Keratinocyte (primary cell): ENCODE results near the gene TMBIM6. TPM values are rescaled to one million over a fixed set of nuclear protein-coding genes. Genes with fewer than 3 reads are reported as not detected.

Experiments
- DNase-seq: peaks from one replicate; pipeline ENCODE4 v3.0.0-alpha.2; 2011; ENCODE audit warnings: low read depth, missing footprints, low spot score
- FAIRE-seq: peaks from 2 replicates; lab custom pipeline; 2011; peaks lifted over from hg19 to GRCh38; lab: Jason Lieb, UNC
- H2AFZ ChIP-seq: 2 replicates; pipeline ENCODE4 v1.6.0; 2012; ENCODE audit warnings: low read length, control low read depth, inconsistent platforms; ENCODE audit not compliant: control insufficient read depth
- H3K27ac ChIP-seq: 2 replicates; pipeline ENCODE4 v1.5.1; 2011; ENCODE audit warnings: low read length; ENCODE audit not compliant: control insufficient read depth, insufficient read depth
- H3K27me3 ChIP-seq: 3 replicates; pipeline ENCODE4 v1.6.0; 2011; ENCODE audit warnings: low read length; ENCODE audit not compliant: control insufficient read depth, insufficient read depth; ENCODE audit errors: extremely low read depth
- H3K36me3 ChIP-seq, 2 experiments: 2 replicates in 1 of 2; 3 replicates in 1 of 2; pipeline ENCODE4 v1.5.1; 2011; ENCODE audit warnings: low read length in 2 of 2, mild to moderate bottlenecking in 1 of 2; ENCODE audit not compliant: control insufficient read depth in 2 of 2, insufficient read depth in 2 of 2; ENCODE audit errors: extremely low read depth in 1 of 2
- H3K4me1 ChIP-seq: 3 replicates; pipeline ENCODE4 v1.5.1; 2011; ENCODE audit warnings: low read length; ENCODE audit not compliant: control insufficient read depth, insufficient read depth; ENCODE audit errors: extremely low read depth
- H3K4me2 ChIP-seq: 3 replicates; pipeline ENCODE4 v1.6.0; 2011; ENCODE audit warnings: low read depth, low read length; ENCODE audit not compliant: control insufficient read depth, insufficient read depth; ENCODE audit errors: extremely low read depth
- H3K4me3 ChIP-seq, 3 experiments: fragments of 200-600 bp in 1 of 3; sonication (generic) in 1 of 3; 2 replicates in 2 of 3; 3 replicates in 1 of 3; pipeline ENCODE4 v1.5.1; 2011 to 2016; ENCODE audit warnings: low read length in 3 of 3, mild to moderate bottlenecking in 3 of 3, control low read depth in 2 of 3, inconsistent platforms in 1 of 3, low read depth in 1 of 3, mixed read lengths in 1 of 3, mixed run types in 1 of 3, moderate library complexity in 1 of 3; ENCODE audit not compliant: control insufficient read depth in 2 of 3, insufficient read depth in 2 of 3; ENCODE audit errors: extremely low read depth in 1 of 3
- H3K79me2 ChIP-seq: 2 replicates; pipeline ENCODE4 v1.6.0; 2012; ENCODE audit warnings: low read length; ENCODE audit not compliant: control insufficient read depth, insufficient read depth
- H3K9ac ChIP-seq: 3 replicates; pipeline ENCODE4 v1.6.0; 2011; ENCODE audit warnings: low read length; ENCODE audit not compliant: control insufficient read depth, insufficient read depth; ENCODE audit errors: extremely low read depth
- H3K9me1 ChIP-seq: 3 replicates; pipeline ENCODE4 v1.6.0; 2011; ENCODE audit warnings: low read length; ENCODE audit not compliant: control insufficient read depth, insufficient read depth; ENCODE audit errors: extremely low read depth
- H3K9me3 ChIP-seq: 2 replicates; pipeline ENCODE4 v1.5.1; 2012; ENCODE audit warnings: low read depth, low read length; ENCODE audit not compliant: control insufficient read depth
- H4K20me1 ChIP-seq: 3 replicates; pipeline ENCODE4 v1.6.0; 2011; ENCODE audit warnings: low read length; ENCODE audit not compliant: control insufficient read depth, insufficient read depth; ENCODE audit errors: extremely low read depth
- CTCF ChIP-seq, 3 experiments: IDR thresholded peaks in 1 of 3; conservative IDR thresholded peaks in 1 of 3; optimal IDR thresholded peaks in 1 of 3; 2 replicates in 2 of 3; 3 replicates in 1 of 3; pipeline versions ENCODE3 to v1.5.1; 2011; ENCODE audit warnings: low read length in 3 of 3, mild to moderate bottlenecking in 3 of 3, moderate library complexity in 2 of 3, control low read depth in 1 of 3, inconsistent platforms in 1 of 3; ENCODE audit not compliant: insufficient read depth in 2 of 3; ENCODE audit errors: extremely low read depth in 1 of 3
- EZH2 ChIP-seq: IDR thresholded peaks from one replicate; pipeline ENCODE4 v1.6.1; 2012; ENCODE audit warnings: inconsistent platforms, mild to moderate bottlenecking, low read length, moderate library complexity
- dilution Hi-C: fragments of 300-500 bp; cut with MboI; formaldehyde crosslinking; loops from one replicate; pipeline ENCODE4 v1.7.0; 2020; ENCODE audit warnings: low sequenced_read_pairs; ENCODE audit not compliant: extremely low pct_ligation_motif_present
- polyA plus RNA-seq, 5 experiments: library from polyadenylated mRNA; depleted of rRNA in 3 of 5; stranded (reverse) in 3 of 5; stranded (forward) in 1 of 5; unstranded in 1 of 5; fragments of >200 nt; gene quantifications; 1 replicate in 1 of 5; 2 replicates in 3 of 5; 3 replicates in 1 of 5; pipeline versions ENCODE4 v1.2.1 to v1.2.3, GENCODE V29; 2011 to 2012; ENCODE audit warnings: missing spikeins in 2 of 5, low read depth in 1 of 5, low replicate concordance in 1 of 5

TMBIM6 gene
- polyA plus RNA-seq, 1 donor (not counting 4 experiments of a cell fraction or from before 2014, with no cell fraction given) = 668 TPM

- H3K9ac ChIP-seq = no peak overlapping the region
- FAIRE-seq = no peak
- dilution Hi-C loops = no loop called here
- no peaks in the 10 kb centered on the region for H3K27me3 ChIP-seq
- H3K27ac ChIP-seq = no peak overlapping the region
- no peak overlapping the region for H3K4me3 ChIP-seq
- no peaks in the 10 kb centered on the region for H3K79me2 ChIP-seq
- no peaks in the 10 kb centered on the region for H3K9me3 ChIP-seq
- TF ChIP-seq EZH2 = no peak
- H2AFZ ChIP-seq = no peak overlapping the region
- no peaks in the 10 kb centered on the region for H3K36me3 ChIP-seq
- no peaks in the 10 kb centered on the region for H3K9me1 ChIP-seq
- no peaks in the 10 kb centered on the region for H4K20me1 ChIP-seq
- no peaks in the 10 kb centered on the region for H3K4me1 ChIP-seq
- no peak overlapping the region for H3K4me2 ChIP-seq
- DNase-seq = no peak
Observed at GRCh38 chr12:49728446-49728845, 12.9 kb upstream of the TMBIM6 start.

- Histone ChIP-seq H3K9me1 (no peaks in the 10 kb centered on the region), H3K9me3 (no peaks in the 10 kb centered on the region), H3K4me2 (no peak overlapping the region), H4K20me1 (no peaks in the 10 kb centered on the region), H3K9ac (no peak overlapping the region), H2AFZ (no peak overlapping the region), H3K79me2 (no peaks in the 10 kb centered on the region), H3K4me3 (no peak overlapping the region), H3K4me1 (no peaks in the 10 kb centered on the region), H3K36me3 (no peaks in the 10 kb centered on the region), H3K27ac (no peak overlapping the region), H3K27me3 (no peaks in the 10 kb centered on the region)
- no peak for TF ChIP-seq EZH2
- TF ChIP-seq CTCF (optimal IDR thresholded peaks at IDR 0.05 in 1 of 3, IDR thresholded peaks at IDR 0.05 in 1 of 3, conservative IDR thresholded peaks at IDR 0.05 in 1 of 3; ENCODE audit: extremely low read depth in 1 of 3, insufficient read depth in 2 of 3, low read length in 3 of 3) = no peak
- FAIRE-seq (no peak), DNase-seq (no peak)
- dilution Hi-C loops = no loop called here
Observed at GRCh38 chr12:49730050-49730449, 11.3 kb upstream of the TMBIM6 start.

GRCh38 chr12:49730568-49731101, 10.7 kb upstream of the TMBIM6 start:
- no peak overlapping the region for H3K4me2 ChIP-seq
- no peaks in the 10 kb centered on the region for H3K9me3 ChIP-seq
- H3K36me3 ChIP-seq = no peaks in the 10 kb centered on the region
- H3K27ac ChIP-seq = no peak overlapping the region
- no peak overlapping the region for H3K4me3 ChIP-seq
- no peaks in the 10 kb centered on the region for H3K4me1 ChIP-seq
- no peak for FAIRE-seq
- dilution Hi-C loops = no loop called here
- H3K27me3 ChIP-seq = no peaks in the 10 kb centered on the region
- H2AFZ ChIP-seq = no peak overlapping the region
- H3K9me1 ChIP-seq = no peaks in the 10 kb centered on the region
- no peak overlapping the region for H3K9ac ChIP-seq
- no peaks in the 10 kb centered on the region for H3K79me2 ChIP-seq
- no peaks in the 10 kb centered on the region for H4K20me1 ChIP-seq
- no peak for DNase-seq
- TF ChIP-seq CTCF (optimal IDR thresholded peaks at IDR 0.05 in 1 of 3, IDR thresholded peaks at IDR 0.05 in 1 of 3, conservative IDR thresholded peaks at IDR 0.05 in 1 of 3; ENCODE audit: extremely low read depth in 1 of 3, insufficient read depth in 2 of 3, low read length in 3 of 3) = no peak
- TF ChIP-seq EZH2 = no peak
